ENCODE results near the gene CMSS1.

Gene CMSS1

GRCh38 chr3:100214574-100214964 is 396.9 kb downstream of the CMSS1 start:
- POLR2A ChIA-PET: no interaction called here
- no peak for TF ChIP-seq CTCF (IDR thresholded peaks at IDR 0.05; ENCODE audit: control extremely low read depth, extremely low read depth, low read depth, missing control alignments)
- DNase-seq (ENCODE audit: extremely low spot score): no peak
- CTCF ChIA-PET: no interaction called here

- no peak for TF ChIP-seq CTCF (IDR thresholded peaks at IDR 0.05; ENCODE audit: control extremely low read depth, extremely low read depth, low read depth, missing control alignments)
- DNase-seq (ENCODE audit: extremely low spot score): no peak
- ChIA-PET CTCF (interaction anchor here (1.5 to 1.8 kb wide), 3 partner anchors 13 to 19 kb away, joined by 4 to 5 read pairs (median 4); no protein-coding TSS in a partner anchor), POLR2A (no interaction called here)
These were observed 399.1 kb downstream of the CMSS1 start for GRCh38 chr3:100216713-100217112.

- ChIA-PET POLR2A (no interaction called here), CTCF (no interaction called here)
- no peak for TF ChIP-seq CTCF (IDR thresholded peaks at IDR 0.05; ENCODE audit: control extremely low read depth, extremely low read depth, low read depth, missing control alignments)
- DNase-seq (ENCODE audit: extremely low spot score): no peak
These were observed 403.5 kb downstream of the CMSS1 start for GRCh38 chr3:100221159-100221558.

- CTCF ChIA-PET: interaction anchor here (0.9 kb wide), 1 partner anchor 11 kb away, joined by 3 read pairs; no protein-coding TSS in a partner anchor
- POLR2A ChIA-PET: no interaction called here
- no peak for TF ChIP-seq CTCF (IDR thresholded peaks at IDR 0.05; ENCODE audit: control extremely low read depth, extremely low read depth, low read depth, missing control alignments)
- no peak for DNase-seq (ENCODE audit: extremely low spot score)
These were observed 407.5 kb downstream of the CMSS1 start for GRCh38 chr3:100225193-100225592.

GRCh38 chr3:100225883-100226282 is 408.2 kb downstream of the CMSS1 start:
- TF ChIP-seq CTCF (IDR thresholded peaks at IDR 0.05; ENCODE audit: control extremely low read depth, extremely low read depth, low read depth, missing control alignments): no peak
- ChIA-PET CTCF (interaction anchor here (0.9 kb wide), 1 partner anchor 11 kb away, joined by 3 read pairs; no protein-coding TSS in a partner anchor), POLR2A (no interaction called here)
- DNase-seq (ENCODE audit: extremely low spot score): no peak

GRCh38 chr3:100226712-100227429 is 409.2 kb downstream of the CMSS1 start:
- TF ChIP-seq CTCF (IDR thresholded peaks at IDR 0.05; ENCODE audit: control extremely low read depth, extremely low read depth, low read depth, missing control alignments): no peak
- DNase-seq (ENCODE audit: extremely low spot score): no peak
- ChIA-PET POLR2A (no interaction called here), CTCF (no interaction called here)
